IPS-NIHi7 (cell line): ENCODE data around the gene SLC24A2.
"Not testable (repeated sequence)": the region's sequence is repeated elsewhere in the genome, so short reads cannot be mapped to it uniquely, and the experiment has no call there.

Source experiments
- DNase-seq: peaks from one replicate; pipeline ENCODE4 v3.0.0; 2012; ENCODE audit warnings: mixed read lengths; ENCODE audit errors: extremely low spot score

The SLC24A2 gene

DNA sequence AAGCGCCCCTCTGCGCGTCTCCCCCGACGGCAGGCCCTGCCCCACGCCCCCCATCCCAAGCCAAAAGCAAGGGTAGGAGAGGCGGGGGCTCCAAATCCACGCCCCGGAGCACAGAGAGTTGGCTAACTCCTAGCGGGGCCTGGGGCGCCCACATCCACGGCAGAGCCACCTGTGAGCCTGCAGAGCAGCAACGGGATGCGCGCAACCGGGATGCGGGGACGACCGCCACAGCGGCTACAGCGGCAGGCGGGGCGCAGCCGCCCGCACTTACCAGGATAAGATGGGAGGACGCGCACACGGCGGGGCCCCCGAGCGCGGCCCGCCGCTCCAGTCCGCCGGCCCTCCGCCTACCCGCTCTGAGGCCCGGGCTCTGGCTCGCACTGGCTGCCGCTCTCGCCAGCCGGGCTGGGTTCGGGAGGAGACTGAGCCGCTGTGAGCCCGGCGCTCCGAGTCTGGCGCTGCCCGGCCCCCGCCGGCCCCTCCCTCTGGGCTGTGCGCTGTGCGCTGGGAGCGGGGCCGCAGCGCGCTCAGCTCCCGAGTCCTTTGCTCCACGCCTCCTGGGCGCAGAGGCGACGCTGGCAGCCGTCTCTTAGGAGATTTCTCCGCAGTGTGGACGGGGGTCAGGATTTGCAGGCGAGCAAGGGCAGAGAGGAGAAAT, at the start of gene SLC24A2:
TSS of gene SLC24A2 (minus strand) at position 424 of the 658 bp plus-strand sequence.
- peak; percentile 74 for DNase-seq

DNA sequence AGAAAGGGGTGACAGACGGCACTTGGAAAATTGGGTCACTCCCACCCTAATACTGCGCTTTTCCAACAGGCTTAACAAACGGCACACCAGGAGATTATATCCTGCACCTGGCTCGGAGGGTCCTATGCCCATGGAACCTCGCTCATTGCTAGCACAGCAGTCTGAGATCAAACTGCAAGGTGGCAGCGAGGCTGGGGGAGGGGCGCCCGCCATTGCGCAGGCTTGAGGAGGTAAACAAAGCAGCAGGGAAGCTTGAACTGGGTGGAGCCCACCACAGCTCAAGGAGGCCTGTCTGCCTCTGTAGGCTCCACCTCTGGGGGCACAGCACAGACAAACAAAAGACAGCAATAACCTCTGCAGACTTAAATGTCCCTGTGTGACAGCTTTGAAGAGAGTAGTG, 44.5 kb upstream of the SLC24A2 start:
- DNase-seq = not testable (repeated sequence)

DNA sequence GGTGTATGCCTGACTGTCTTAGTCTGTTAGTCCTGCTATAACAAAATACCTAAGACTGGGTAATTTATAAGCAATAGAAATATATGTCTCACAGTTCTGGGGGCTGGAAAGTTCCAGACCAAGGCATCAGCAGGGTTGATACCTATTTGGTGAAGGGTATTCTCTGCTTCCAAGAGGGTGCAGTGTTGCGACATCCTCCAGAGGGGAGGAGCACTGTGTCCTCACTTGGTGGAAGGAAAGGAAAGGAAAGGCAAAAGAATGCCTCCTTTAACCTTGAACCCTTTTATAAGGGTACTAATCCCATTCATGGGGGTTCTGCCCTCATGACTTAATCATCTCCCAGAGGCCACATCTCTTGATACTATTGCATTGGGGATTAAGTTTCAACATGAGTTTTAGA, 42.0 kb upstream of the SLC24A2 start:
- DNase-seq = no peak

GRCh38 chr9:19828576-19829109, 39.8 kb upstream of the SLC24A2 start:
- DNase-seq = no peak

DNA sequence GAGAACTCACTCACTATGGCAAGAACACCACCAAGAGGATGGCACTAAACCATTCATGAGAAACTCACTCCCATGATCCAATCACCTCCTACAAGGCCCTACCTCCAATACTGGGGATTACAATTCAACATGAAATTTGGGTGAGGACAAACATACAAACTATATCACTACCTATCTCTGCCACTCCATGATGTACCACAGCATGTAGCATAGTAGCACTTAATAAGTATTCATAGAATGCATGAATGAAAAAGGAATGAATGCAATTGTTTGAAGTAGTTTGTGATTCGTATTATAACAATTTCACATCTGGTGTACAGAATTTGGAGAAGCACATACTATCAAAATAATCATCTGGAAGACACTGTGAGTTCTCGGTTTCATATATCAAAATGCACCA, 27.9 kb upstream of the SLC24A2 start:
- DNase-seq = no peak

- DNase-seq = no peak
Observed at GRCh38 chr9:19812194-19812593, 23.4 kb upstream of the SLC24A2 start.

- DNase-seq = no peak
Observed at GRCh38 chr9:19809422-19810269, 20.8 kb upstream of the SLC24A2 start.

DNA sequence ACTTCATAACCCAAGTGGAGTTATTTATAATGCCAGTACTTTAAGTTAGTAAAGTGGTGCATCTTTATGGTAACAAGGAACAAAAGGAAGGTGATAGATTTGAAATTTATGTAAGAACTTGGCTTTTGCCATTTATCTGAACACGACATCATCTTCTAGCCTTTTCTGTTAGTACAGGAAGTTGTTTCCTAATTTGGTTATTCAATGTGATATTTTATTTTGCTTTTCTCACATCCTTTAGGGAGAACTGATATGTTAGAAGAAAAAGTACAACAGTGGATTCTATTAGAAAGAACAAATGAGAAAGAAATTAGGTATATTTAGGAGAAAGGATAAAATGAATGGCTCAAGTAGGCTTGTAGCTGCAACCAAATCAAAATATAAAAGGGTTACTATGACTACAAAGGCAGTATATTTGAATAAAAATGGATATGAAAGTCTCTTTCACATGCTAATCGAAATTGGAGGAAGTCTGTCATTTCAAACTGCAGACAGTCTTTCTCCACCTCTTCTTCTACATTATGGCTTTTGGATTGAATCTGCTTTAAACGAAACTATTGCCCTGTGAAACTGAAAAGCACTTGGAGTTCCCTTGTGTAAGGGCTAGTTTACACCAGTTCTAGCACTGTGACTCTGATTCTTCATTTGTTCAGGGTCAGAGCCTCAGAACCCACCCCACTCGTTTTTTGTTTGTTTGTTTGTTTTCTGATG, 18.5 kb upstream of the SLC24A2 start:
- no peak for DNase-seq

- DNase-seq = no peak
Observed at GRCh38 chr9:19804431-19804830, 15.6 kb upstream of the SLC24A2 start.

GRCh38 chr9:19800884-19801283, 12.0 kb upstream of the SLC24A2 start:
- DNase-seq = no peak

DNA sequence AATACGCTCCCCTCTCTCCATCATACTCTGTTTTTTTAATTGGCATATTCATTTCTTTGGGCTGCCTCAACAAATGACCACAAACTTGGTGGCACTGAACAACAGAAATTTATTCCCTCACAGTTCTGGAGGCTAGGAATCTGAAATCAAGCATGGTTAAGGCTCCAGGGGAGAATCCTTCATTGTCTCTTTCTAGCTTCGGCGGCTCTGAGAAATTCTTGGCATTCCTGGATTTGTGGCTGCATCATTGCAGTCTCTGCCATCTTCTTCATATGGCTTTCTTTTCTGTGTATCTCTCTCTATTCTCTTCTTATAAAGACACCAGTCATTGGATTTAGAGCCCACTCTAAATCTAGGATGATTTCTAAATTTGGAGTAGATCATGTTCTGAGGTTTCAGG, 10.9 kb upstream of the SLC24A2 start:
- peak; percentile 26 for DNase-seq

- peak; percentile 70 for DNase-seq
Observed at GRCh38 chr9:19788152-19788551, 685 bp downstream of the SLC24A2 start.

DNA sequence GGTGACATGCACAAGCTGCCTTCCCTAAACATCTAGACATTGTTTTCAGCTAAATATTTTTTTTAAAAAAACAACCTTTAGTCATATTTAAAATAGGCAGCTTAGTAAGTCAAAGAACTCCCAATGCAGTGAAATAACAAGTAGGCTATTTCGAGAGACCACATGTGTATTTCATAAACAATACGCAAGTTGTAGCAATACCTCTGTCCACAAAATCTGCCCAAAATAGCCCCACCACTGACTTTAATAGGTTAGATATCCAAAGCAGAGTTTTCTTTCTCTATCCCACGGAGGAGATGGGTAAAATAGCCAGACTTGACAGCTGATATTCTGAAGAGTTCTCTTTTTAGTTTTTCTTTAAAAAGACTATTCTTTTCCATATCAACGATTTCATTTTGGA, 1.2 kb downstream of the SLC24A2 start:
- no peak for DNase-seq

GRCh38 chr9:19785230-19785629, 3.6 kb downstream of the SLC24A2 start:
- DNase-seq = no peak

GRCh38 chr9:19784136-19784535, 4.7 kb downstream of the SLC24A2 start:
- no peak for DNase-seq

GRCh38 chr9:19783500-19783899, 5.3 kb downstream of the SLC24A2 start:
- no peak for DNase-seq

- peak; percentile 57 for DNase-seq
Observed at GRCh38 chr9:19782005-19782404, 6.8 kb downstream of the SLC24A2 start.

- DNase-seq = no peak
Observed at GRCh38 chr9:19781240-19781639, 7.6 kb downstream of the SLC24A2 start.

- DNase-seq = no peak
Observed at GRCh38 chr9:19771446-19771845, 17.4 kb downstream of the SLC24A2 start.

- no peak for DNase-seq
Observed at GRCh38 chr9:19770973-19771372, 17.9 kb downstream of the SLC24A2 start.

- DNase-seq = no peak
Observed at GRCh38 chr9:19769213-19769612, 19.6 kb downstream of the SLC24A2 start.

GRCh38 chr9:19768798-19769197, 20.0 kb downstream of the SLC24A2 start:
- no peak for DNase-seq
